ENCODE data around the gene VPS51. TPM values are rescaled to one million over a fixed set of nuclear protein-coding genes. Genes with fewer than 3 reads are reported as not detected.

VPS51 gene
- total and polyA plus RNA-seq, 9 of the 15 experiments (the other 6 are each of a cell fraction or from before 2014, with no cell fraction given): 1.8 to 143 (median 46.8) TPM

DNA sequence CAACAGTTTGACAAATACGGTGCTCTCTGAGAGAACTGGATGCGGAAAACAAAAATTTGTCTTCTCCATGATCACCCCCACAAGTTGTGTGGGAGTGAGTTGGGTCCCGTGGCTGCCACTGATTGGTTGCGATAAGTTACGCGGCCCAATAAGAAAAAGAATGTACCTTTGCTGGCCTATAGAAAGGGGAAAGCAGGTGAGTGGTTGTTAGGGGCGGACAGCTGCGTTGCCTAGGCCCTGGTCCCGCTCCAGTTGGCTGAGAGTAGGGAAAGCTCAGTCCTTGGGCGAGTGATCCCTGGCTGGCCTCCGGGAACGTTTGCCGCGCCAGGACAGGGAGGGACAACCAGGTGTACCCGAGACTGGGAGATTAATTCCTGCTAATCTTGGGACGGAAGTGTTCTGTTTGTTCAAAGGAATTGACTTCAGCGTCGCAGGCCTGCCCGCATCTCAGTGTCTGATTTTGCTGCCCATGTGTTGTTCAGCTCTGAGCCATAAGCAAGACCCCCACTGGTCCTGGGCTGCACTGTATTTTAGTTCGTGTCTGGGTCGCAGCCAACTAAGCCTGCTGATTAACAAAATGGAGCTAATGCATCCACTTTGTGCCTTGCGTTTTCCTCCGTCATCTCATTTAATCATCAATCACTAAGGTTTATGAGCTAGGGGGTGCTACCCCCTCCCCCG is 39.1 kb downstream of the VPS51 start (continued):
- TF ChIP-seq, protein P1, sequence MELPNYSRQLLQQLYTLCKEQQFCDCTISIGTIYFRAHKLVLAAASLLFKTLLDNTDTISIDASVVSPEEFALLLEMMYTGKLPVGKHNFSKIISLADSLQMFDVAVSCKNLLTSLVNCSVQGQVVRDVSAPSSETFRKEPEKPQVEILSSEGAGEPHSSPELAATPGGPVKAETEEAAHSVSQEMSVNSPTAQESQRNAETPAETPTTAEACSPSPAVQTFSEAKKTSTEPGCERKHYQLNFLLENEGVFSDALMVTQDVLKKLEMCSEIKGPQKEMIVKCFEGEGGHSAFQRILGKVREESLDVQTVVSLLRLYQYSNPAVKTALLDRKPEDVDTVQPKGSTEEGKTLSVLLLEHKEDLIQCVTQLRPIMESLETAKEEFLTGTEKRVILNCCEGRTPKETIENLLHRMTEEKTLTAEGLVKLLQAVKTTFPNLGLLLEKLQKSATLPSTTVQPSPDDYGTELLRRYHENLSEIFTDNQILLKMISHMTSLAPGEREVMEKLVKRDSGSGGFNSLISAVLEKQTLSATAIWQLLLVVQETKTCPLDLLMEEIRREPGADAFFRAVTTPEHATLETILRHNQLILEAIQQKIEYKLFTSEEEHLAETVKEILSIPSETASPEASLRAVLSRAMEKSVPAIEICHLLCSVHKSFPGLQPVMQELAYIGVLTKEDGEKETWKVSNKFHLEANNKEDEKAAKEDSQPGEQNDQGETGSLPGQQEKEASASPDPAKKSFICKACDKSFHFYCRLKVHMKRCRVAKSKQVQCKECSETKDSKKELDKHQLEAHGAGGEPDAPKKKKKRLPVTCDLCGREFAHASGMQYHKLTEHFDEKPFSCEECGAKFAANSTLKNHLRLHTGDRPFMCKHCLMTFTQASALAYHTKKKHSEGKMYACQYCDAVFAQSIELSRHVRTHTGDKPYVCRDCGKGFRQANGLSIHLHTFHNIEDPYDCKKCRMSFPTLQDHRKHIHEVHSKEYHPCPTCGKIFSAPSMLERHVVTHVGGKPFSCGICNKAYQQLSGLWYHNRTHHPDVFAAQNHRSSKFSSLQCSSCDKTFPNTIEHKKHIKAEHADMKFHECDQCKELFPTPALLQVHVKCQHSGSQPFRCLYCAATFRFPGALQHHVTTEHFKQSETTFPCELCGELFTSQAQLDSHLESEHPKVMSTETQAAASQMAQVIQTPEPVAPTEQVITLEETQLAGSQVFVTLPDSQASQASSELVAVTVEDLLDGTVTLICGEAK (IDR thresholded peaks at IDR 0.05): no peak; the same call in 1 of the 2 replicates
- TF ChIP-seq, protein P1 (CRISPR knock-in tag; IDR thresholded peaks at IDR 0.05): no peak
- TF ChIP-seq SMAD2 (IDR thresholded peaks at IDR 0.05; ENCODE audit: low read depth, low read length): no peak
- TF ChIP-seq HMGN3 (IDR thresholded peaks at IDR 0.05; ENCODE audit: borderline replicate concordance, extremely low read depth, insufficient read length, low read depth, low read length): no peak
- TF ChIP-seq, protein P2, sequence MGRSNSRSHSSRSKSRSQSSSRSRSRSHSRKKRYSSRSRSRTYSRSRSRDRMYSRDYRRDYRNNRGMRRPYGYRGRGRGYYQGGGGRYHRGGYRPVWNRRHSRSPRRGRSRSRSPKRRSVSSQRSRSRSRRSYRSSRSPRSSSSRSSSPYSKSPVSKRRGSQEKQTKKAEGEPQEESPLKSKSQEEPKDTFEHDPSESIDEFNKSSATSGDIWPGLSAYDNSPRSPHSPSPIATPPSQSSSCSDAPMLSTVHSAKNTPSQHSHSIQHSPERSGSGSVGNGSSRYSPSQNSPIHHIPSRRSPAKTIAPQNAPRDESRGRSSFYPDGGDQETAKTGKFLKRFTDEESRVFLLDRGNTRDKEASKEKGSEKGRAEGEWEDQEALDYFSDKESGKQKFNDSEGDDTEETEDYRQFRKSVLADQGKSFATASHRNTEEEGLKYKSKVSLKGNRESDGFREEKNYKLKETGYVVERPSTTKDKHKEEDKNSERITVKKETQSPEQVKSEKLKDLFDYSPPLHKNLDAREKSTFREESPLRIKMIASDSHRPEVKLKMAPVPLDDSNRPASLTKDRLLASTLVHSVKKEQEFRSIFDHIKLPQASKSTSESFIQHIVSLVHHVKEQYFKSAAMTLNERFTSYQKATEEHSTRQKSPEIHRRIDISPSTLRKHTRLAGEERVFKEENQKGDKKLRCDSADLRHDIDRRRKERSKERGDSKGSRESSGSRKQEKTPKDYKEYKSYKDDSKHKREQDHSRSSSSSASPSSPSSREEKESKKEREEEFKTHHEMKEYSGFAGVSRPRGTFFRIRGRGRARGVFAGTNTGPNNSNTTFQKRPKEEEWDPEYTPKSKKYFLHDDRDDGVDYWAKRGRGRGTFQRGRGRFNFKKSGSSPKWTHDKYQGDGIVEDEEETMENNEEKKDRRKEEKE (IDR thresholded peaks at IDR 0.05; ENCODE audit: borderline replicate concordance in 1 of 2, control insufficient read depth in 1 of 2, low read depth in 2 of 2, low read length in 1 of 2): no peak
- TF ChIP-seq HNRNPK (IDR thresholded peaks at IDR 0.05; ENCODE audit: low read depth, low read length, poor library complexity, severe bottlenecking): no peak
- peak; percentile 59 for TF ChIP-seq L3MBTL2 (IDR thresholded peaks at IDR 0.05)
- TF ChIP-seq, protein P3, sequence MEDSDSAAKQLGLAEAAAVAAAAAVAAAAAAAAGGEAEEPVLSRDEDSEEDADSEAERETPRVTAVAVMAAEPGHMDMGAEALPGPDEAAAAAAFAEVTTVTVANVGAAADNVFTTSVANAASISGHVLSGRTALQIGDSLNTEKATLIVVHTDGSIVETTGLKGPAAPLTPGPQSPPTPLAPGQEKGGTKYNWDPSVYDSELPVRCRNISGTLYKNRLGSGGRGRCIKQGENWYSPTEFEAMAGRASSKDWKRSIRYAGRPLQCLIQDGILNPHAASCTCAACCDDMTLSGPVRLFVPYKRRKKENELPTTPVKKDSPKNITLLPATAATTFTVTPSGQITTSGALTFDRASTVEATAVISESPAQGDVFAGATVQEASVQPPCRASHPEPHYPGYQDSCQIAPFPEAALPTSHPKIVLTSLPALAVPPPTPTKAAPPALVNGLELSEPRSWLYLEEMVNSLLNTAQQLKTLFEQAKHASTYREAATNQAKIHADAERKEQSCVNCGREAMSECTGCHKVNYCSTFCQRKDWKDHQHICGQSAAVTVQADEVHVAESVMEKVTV (CRISPR knock-in tag; IDR thresholded peaks at IDR 0.05): no peak
- TF ChIP-seq RFX1 (IDR thresholded peaks at IDR 0.05): peak; percentile 98
- TF ChIP-seq, protein P4, sequence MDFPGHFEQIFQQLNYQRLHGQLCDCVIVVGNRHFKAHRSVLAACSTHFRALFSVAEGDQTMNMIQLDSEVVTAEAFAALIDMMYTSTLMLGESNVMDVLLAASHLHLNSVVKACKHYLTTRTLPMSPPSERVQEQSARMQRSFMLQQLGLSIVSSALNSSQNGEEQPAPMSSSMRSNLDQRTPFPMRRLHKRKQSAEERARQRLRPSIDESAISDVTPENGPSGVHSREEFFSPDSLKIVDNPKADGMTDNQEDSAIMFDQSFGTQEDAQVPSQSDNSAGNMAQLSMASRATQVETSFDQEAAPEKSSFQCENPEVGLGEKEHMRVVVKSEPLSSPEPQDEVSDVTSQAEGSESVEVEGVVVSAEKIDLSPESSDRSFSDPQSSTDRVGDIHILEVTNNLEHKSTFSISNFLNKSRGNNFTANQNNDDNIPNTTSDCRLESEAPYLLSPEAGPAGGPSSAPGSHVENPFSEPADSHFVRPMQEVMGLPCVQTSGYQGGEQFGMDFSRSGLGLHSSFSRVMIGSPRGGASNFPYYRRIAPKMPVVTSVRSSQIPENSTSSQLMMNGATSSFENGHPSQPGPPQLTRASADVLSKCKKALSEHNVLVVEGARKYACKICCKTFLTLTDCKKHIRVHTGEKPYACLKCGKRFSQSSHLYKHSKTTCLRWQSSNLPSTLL (IDR thresholded peaks at IDR 0.05): no peak

All from K562 (cell line).